ENCODE measurements around the gene CDS1.
"Not testable (repeated sequence)": the region's sequence is repeated elsewhere in the genome, so short reads cannot be mapped to it uniquely, and the experiment has no call there.

Gene CDS1

DNA sequence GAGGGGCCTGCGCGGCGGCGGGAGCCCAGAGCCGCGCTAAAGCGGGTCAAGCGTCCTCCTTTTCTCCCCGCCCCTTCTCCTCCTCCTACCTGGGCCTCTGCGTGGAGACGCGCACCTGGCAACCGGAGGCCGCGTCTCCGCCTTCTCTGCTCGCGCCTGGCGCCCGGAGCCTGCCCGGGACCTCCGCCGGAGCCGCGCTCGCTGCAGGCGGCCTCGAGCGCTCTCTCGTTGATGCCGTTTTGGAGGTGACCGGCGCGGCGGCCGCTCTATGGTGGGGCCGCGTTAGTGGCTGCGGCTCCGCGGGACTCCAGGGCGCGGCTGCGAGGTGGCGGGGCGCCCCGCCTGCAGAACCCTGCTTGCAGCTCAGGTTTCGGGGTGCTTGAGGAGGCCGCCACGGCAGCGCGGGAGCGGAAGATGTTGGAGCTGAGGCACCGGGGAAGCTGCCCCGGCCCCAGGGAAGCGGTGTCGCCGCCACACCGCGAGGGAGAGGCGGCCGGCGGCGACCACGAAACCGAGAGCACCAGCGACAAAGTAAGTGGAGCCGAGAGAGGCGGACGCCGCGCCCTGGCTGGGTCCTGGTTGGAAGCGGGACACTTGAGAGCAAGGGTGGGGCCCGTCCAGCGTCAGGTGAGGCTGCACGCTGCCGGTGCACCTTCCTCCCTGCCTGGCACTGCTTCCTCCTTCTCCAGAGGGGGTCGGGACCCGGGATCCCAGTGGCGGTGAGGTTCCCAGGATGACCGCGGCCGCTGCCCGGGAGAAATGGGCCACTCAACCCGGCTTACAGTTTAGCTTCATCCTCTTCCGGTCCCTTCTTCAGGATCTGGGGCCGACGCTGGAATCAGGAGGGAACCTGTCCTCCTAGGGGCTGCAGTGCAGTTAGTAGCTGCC is at the start of gene CDS1:
TSS of gene CDS1 (plus strand) at position 140 of the 888 bp plus-strand sequence. CDS start at position 415, 275 bp downstream.
- peak; percentile 55 for DNase-seq (ENCODE audit: low spot score)

DNA sequence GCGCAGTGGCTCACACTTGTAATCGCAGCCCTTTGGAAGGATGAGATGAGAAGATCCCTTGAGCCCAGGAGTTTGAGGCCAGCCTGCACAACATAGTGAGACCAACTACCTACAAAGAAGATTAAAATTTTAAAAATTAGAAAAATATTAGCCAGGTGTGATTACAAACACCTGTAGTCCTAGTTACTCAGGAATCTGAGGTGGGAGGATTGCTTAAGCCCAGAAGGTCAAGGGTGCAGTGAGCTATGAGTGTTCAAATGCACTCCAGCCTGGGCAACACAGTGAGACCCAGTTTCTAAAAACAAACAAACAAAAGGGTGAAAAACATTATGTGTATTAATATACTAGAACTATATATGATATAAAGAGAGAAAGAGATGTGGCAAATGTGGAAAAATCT is 47.0 kb upstream of the CDS1 start:
- peak; percentile 9 for DNase-seq (ENCODE audit: low spot score)

DNA sequence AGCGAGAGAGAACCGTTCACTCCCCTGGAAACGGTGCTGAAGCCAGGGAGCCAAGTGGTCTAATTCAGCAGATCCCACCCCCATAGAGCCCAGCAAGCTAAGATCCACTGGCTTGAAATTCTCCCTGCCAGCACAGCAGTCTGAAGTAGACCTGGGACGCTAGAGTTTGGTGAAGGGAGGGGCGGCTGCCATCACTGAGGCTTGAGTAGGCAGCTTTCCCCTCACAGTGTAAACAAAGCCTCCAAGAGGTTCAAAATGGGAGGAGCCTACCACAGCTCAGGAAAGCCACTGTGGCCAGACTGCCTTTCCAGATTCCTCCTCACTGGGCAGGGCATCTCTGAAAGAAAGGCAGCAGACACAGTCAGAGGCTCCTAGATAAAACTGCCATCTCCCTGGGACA is 37.8 kb upstream of the CDS1 start:
- DNase-seq (ENCODE audit: low spot score), result no peak

DNA sequence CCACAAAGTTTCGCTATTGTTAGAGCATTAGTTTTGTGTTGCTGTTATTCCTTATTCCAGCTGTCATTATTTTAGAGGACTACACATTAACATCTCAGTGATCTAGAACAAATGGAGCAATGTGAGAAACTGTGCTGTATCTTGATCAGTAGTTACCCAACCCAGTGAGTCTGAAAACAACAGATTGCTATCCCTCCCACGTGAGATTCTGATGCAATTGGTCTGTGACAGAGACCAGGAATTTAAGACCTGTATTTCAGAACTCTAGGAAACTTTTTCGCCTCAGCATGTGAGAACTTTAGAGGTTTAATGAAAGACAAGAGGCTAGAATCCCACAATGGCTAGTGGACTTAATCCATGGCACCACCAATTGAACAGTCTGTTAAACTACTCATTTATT is 35.7 kb upstream of the CDS1 start:
- DNase-seq (ENCODE audit: low spot score), result no peak

DNA sequence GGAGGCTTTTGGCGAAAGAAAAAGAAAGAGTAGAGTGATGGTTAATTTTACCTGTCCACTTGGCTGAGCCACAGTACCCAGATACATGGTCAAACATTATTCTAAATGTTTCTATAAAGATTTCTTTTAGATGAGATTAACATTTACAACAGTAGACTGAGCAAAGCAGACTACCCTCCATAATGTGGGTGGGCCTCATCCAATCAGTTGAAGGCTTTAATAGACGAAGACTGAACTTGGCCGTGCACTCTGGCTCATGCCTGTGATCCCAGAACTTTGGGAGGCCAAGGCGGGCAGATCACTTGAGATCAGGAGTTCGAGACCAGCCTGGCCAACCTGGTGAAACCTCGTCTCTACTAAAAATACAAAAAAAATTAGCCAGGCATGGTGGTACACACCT is 33.7 kb upstream of the CDS1 start:
- not testable (repeated sequence) for DNase-seq (ENCODE audit: low spot score)

DNA sequence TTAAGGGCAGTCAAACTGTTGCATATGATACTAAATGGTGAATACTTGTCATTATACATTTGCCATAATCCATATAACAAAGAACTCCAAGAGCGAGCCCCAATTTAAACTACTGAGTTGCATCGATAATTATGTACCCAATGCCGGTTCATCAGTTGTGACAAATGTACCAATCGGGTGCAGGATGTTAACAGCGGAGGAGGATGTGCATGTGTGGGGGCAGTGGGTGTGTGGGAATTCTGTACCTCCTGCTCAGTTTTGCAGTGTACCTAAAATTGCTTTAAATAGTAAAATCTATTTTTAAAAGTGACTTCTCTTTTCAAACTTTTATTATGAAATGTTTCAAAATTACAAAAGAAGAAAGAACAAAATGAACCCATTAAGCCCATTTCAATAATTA is 20.8 kb upstream of the CDS1 start:
- DNase-seq (ENCODE audit: low spot score), result no peak

DNA sequence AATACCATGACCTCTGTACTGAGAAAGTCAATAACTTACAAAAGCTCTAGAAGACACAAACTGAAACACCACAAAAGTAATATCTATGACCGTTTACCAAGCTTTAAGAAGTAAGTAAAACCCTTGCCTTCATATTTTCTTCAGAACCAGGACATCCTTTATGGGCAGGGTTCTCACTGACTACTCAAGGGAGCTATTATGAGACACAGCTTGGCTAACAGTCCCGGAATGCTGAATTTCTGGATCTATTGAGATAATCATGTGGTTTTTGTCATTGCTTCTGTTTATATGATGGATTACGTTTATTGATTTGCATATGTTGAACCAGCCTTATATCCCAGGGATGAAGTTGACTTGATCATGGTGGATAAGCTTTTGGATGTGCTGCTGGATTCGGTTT is 19.9 kb upstream of the CDS1 start:
- DNase-seq (ENCODE audit: low spot score), result no peak

DNA sequence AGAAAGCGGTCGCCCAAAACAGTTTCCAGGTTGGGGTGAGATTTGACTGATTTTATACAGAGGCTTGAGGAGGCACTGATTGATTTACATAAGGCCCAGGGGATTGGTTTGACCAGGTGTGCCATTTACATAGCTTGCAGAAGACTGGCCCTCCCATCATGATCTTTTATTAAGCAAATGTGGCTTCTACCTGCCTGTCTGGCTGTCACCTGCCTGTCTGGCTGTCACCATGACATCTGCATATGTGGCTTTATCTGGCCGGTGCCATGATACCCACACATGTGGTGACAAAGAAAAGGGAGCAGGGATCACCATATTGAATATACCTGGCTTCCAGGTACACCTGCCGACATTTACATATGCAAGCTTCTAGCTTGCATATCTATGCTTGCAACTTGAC is 17.0 kb upstream of the CDS1 start:
- DNase-seq (ENCODE audit: low spot score), result no peak

DNA sequence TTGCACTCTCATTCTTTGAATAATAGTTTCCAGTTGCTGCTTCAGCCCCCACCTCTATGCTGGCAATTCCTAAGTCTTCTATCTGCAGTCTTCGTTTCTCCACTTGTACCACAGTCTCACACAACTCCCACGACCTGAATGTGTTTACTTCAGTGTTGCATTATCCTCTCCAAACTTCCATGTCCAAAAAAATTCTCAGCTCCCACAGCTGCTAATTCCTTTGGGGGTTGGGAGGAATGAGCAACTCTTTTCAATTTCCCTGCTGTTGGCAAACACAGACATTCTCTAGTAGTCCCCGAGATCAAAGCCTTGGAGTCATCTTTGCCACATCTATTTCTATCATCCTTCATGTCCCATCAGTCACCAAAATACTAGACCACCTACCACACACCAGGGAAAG is 14.4 kb upstream of the CDS1 start:
- no peak for DNase-seq (ENCODE audit: low spot score)

DNA sequence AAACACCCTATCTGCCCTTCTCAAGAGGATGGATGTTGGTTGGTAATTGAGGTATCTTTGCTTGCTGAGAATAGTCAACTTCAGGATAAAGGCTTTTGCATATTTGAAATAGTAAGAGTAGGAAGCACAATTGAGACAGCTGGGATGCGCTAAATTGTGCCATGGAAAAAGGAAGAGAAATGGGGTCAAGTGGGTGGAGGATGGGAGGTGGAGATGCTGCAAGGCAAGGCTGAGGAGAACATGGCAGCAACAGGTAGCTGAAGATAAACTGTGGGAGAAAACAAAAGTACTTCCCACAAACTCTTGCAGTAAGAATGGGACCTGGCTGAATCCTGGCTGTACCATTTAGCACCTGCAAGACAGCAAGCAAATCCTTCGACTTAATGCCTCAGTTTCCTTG is 13.9 kb upstream of the CDS1 start:
- DNase-seq (ENCODE audit: low spot score), result no peak

DNA sequence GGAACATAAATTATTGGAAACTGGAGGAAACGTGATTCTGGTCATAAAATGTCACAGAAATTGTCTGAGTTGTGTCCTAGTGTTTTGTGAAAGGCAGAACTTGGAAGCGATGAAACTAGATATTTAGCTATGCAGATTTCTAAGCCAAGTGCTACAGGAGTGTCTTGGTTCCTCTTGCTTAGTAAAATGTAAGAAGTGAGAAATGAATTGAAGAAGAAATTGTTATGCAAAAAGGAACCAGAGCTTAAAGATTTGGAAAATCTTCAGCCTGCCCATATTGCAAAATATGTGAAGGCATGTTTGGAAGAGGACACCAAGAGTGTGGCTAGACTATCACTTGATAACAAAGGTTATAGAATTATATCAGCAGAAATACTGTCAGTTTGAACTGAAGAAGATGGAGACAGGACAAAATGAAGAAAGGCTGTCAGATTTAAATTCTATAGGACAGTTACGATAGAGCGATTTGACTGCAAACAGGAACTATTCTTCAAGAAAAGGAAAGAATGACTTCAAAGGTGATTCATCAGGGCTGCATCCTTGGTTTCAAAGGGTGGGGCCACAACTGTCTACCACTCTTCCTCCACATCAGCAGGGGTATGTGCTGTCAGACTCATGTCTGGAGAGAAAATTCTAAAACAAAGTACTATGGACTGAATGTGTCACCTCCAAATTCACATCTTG is 9.4 kb upstream of the CDS1 start:
- peak; percentile 84 for DNase-seq (ENCODE audit: low spot score)

DNA sequence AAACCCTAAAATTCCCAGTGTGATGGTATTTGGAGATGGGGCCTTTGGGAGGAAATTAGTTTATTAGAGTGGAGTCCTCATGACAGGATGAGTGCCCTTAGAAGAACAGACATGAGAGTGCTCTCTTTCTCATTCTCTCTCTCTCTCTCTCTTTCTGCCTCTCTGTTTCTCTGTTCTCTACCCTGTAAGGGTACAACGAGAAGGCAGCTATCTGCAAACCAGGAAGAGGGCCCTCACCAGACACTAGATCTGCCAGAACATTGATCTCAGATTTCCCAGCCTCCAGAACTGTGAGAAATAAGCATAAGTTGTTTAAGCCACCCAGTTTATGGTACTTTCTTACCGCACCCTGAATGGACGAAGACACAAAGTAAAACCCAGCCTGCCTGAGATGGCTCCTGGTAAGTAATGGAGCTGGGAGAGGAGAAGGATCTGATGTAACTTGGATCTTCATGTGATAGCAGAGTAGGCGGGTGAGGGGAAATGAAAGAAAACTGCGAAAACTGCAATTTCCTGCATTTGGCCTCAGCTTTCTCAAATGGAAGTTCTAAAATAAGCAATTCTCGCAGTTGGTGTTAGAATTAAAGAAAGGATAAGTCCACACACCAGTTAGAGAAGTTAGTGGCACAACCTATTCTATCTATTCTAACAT is 8.7 kb upstream of the CDS1 start:
- DNase-seq (ENCODE audit: low spot score), result no peak

DNA sequence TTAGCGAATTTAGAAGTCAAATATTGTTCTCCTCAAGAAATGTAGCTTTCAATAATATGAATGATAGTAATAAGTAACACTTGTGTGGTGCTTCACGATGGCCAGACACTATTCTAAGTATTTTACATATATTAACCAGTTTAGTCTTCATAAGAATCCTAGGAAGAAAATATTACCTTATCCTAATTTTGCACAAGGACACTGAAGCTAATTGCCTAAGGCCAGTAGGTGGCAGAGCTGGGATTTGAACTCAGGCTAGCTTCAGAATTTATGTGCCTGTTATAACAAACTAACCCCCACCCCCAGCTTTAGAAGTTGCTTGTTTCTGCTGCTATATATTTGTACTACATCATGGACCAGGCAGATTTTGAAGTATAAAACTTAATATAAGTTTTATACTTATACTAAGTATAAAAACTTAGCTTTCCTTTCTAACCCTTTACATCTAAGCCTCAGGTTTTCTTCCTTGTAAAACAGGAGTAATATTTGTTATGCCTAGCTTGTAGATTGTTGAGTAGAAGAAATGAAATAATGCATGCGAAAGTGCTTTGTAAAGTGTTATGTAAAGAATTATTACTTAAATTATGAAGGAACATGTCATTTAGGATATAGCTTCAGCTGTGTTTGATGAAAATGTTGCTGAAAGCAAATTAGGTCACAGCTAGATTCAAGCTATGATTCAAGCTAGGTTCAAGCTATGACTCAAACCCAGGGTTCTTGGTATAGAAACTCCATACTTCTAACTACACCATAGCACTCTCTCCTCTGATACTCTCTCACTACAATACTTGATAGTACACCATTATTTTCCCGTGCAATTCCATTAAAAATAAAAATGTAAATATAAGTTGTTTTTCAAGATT is 4.2 kb upstream of the CDS1 start:
- DNase-seq (ENCODE audit: low spot score), result peak; percentile 70

DNA sequence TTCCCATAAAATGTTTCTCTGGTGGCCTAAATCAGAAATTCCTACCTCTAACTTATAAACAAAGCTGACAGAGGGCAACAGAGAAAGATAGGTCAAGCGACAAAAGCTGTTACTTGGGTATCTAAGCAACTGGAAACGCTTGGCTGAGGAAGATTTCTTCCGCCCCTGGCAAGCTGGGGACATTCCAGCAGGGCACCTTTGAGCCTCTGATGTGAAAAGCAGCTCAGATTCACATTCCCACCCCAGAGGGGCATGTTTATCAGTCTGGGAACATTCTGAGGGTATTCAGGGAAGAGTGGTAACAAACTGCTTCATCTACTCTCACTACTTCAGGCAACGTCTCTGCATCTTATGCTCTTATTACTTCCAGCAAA is 3.5 kb upstream of the CDS1 start:
- peak; percentile 88 for DNase-seq (ENCODE audit: low spot score)

DNA sequence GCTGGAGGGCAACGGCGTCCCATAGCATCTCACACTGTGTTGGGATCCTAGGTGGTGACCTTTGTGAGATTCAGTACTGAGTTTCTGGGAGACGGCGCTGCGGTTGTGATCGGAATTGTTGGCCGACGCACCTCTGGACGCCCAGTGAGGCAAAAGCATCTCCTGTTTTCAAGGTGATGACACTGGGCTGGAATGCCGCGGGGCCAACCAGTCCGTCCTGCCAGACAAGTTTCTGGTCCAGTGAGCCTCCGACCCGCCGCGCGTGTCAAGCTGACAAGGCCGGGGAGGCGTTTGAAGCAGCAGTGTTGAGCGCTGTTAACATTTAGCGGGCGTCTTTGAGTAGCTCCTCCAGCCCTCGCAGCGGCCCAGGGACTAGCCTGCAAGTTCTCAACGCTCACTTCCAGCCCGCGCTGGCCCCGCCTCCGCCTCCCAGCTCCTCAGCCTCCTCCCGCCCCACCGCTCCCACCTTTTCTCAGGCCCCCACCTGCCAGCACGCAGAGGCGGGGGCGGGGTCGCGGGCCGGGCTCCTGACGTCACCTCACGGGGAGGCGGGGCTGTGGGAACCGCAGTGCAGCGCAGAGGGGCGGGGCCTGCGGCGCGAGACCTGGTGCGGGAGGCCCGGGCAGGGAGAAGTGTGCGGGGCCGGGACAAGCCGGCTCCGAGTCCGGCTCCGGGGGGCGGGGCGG is 482 bp upstream of the CDS1 start:
- peak; percentile 98 for DNase-seq (ENCODE audit: low spot score)

DNA sequence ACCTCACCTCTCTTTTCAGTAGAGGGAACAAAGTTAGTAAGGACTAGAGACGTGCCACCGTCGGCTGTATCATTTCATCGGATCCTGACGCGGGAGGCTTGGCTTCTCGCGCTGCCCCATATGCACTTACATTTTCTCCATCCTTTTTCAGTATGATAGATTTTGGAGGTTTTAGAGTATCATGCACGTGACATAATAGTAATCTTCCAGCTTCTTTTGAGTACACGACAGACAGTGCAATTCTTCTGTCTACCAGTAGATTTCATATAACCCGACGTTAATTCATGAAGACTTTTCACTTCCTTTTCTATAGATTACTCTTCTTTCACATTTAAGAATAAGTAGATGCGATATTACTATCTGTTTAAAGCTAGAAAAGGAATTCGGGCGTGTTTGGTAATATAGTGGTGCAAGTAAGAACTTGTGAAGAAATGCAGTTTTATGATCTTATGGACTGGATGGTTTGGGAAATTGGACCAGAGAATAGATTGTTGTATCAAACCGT is 1.0 kb downstream of the CDS1 start:
- DNase-seq (ENCODE audit: low spot score), result no peak

DNA sequence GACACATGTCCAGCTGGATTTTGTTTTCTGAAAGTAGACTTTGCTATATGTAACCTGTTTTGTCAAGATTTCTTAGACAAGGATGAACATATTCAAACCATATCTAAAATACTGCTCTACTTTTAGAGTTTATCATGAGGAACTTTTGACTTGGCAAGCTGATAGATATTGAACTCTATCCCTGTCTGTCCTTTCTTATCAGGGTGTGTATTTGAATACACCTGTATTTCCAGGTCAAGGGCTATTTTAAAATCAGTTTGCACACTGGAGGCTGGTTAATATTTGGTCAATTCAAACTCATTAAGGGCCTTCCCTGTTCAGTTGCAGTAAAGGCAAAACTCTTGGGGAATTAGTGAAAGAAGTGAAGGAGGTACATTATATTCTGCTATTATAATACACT is 2.3 kb downstream of the CDS1 start:
- DNase-seq (ENCODE audit: low spot score), result no peak

DNA sequence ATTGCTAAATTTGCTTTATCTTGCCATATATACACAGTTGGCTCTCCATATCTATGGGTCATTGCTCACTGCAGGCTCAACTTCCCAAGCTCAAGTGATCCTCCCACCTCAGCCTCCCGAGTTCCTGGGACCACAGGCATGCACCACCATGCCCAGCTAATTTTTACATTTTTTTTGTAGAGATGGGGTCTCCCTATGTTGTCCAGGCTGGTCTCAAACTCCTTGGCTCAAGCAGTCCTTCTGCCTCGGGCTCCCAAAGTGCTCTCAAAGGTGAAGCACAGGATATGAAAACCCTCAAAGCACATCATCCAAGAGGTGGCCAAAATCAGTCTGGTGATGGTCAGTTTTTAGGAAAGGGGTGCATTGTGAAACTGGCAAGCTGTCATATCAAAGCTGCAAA is 11.8 kb downstream of the CDS1 start:
- no peak for DNase-seq (ENCODE audit: low spot score)

DNA sequence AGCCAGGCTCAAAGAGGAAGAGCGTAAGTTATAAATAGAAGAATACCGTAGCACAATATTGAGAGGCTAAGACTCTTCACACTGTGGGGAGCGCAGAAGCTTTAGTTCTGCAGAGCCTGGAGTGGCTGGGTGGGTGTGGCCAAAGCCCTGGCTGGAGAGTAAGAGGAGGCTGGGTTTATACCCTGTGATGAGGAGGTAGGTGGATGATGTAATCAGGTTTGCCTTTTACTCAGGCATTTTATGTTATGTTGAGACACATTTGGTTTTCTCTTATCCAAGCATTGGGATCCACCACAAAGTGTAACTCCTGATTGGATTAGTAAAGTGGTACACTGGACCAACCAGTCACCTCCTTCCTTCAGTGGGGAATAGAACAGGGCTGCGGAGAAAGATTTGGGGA is 13.9 kb downstream of the CDS1 start:
- peak; percentile 72 for DNase-seq (ENCODE audit: low spot score)

DNA sequence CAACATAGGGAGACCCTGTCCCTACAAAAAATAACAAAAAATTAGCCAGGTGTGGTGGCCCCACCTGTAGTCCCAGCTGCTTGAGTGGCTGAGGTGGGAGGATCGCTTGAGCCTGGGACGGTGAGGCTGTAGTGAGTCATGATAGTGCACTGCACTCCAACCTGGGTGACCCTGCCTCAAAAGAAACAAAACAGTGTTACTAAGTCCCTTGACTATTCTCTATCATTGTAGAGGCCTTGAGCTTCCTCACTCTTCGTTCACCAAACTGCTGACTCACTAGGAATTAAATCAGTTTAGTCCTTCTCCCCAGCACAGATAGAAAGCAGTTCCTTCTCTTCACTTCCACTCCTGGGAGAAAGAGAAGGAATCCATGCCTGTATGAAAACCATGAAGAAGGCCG is 14.5 kb downstream of the CDS1 start:
- DNase-seq (ENCODE audit: low spot score), result peak; percentile 95

DNA sequence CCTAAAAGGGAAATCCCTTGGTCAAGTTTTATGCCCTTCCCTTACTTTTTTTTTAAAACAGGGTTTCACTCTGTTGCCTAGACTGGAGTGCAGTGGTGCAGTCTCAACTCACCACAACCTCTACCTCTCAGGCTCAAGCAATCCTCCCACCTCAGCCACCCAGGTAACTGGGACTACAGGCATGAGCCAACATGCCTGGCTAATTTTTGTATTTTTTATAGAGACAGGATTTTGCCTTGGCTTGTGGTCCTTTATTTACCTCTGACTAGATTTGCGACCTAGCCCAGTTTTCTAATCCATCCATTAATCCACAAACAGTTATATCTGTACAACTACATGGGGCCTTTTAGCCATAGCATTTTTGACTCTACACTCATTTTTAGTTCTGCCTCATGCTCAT is 23.7 kb downstream of the CDS1 start:
- no peak for DNase-seq (ENCODE audit: low spot score)

All from kidney tubule cell (primary cell).